GM19023 (cell line): ENCODE measurements around the gene FRMD1.

ENCODE experiments used
- ATAC-seq: cut with Tn5 transposase; IDR thresholded peaks from one replicate; pipeline ENCODE4 v1.9.1; 2021; ENCODE audit warnings: mild to moderate bottlenecking, moderate library complexity; ENCODE audit not compliant: unreplicated experiment

The FRMD1 gene

DNA sequence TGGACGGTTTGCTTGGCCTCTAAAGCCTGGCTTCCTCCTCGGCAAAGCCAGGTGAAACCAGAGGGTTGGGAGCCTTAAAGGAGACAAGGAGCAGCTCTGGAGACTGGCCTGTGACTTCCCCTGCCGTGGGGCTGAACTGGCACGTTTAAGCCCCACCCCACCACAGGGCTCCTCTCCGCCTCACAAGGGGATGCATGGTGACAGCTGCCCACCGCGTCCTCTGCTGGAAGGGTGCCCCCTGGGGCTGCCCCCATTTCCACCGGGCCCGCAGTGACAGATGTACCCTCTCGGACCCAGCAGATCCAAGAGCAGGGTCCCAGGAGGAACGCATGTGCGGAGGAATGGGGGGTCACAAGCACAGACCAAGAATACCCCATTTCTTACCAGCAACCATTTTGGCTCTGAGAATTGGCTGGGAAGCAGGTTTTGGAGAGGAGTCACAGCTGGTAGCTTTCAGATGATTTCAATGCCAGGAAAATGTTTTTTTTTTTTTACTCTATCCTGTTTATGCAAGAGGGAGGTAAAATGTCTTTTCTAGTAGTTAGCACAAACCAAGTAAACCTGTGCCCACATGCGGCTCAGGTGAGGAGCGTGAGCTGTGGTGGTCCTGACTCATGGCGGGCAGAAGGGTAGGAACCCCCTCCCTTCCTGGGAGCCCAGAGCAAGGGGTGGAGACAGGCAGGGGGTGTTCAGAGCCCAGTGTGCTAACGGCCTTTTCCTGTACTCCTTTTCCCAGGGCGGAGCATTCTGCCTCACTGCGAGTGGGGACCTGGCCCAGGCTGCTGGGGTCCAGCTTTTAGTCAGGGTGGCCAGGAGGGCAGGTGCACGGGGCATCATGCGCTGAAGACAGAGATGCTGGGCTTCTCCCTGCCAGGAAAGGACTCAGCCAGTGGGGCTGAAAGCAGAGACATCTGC lies 33.0 kb downstream of the FRMD1 start:
- ATAC-seq: no peak

DNA sequence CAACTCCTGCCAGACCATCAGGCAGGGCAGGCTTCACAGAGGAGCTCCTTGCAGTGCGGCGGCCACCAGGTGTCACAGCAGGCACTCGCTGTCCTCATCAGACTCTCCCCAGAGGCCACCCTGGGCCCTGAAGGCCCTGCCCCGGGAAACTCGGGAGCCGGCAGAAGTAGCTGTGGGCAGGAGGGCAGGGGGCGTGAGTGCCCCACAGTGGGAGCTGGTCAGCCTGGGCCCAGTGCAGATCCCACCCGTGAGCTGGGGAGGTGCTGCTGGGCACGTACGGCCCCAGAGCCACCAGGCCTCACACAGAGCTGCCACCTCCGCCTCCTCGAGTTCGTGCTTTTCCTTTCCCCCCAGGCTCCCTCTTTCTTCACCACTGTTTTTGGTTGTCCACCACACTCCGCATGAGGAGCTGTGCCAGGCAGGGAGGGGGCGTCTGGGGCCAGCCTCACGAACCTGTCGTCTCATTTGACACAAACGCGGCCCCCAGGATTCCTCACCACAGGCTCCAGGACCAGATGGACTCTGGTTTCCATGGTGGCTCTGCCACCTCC lies 33.8 kb downstream of the FRMD1 start:
- ATAC-seq: no peak

GRCh38 chr6:168044521-168045130 lies 34.4 kb downstream of the FRMD1 start:
- ATAC-seq: no peak

- ATAC-seq: no peak
Observed at GRCh38 chr6:168043848-168044415, 35.1 kb downstream of the FRMD1 start.

GRCh38 chr6:168043193-168043847 lies 35.7 kb downstream of the FRMD1 start:
- ATAC-seq: no peak

- ATAC-seq: no peak
Observed at GRCh38 chr6:168042426-168043192, 36.4 kb downstream of the FRMD1 start.

- no peak for ATAC-seq
Observed at GRCh38 chr6:168041928-168042327, 37.1 kb downstream of the FRMD1 start.

DNA sequence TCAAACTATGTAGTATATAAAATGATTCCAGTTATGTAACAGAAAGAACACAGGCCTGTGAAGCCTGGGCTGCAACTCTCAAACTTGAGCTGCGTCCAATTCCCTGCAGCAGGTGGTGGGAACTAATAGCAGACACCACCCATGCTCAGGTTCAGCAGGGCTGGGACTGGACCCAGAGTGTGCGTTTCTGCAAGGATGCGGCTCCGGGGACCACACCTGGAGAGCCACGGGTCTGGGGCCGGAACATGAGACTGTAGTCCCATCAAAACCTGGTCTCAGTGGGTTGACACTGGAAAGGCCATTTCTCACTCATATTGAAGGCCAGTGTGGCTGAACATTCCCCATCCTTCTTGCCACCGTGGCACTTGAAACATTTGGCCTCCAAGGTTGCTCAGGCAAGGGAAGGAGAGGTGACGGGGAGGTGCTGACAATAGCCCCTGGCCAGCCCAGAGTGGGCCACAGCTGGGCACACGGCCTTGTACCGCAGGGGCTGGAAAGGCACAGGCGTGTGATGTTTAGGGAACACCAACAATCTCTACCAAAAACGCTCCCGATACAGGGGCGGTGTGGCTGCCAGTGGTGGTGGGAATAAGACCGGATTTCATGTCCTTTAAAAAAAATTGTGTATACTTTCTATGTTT lies 38.0 kb downstream of the FRMD1 start:
- ATAC-seq: no peak

DNA sequence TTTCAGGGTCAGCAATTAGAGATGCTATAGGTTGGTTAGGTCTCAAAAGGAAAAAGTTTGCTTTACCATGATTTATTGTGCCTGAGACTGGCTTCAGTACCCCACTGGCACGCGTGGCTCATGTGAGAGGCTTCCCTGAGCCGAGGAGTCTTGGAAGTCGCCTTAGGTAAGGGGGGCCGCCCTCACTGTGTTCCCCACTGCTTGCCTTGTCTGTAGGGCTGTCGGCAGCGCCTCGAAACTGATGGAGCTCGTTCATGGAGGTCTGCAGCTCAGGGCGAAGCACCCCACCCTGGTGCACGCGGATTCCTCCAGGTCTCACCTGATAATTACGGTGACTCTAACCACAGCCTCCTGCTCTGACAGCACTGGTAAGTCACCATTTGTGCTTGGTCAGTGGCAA lies 39.2 kb downstream of the FRMD1 start:
- ATAC-seq: no peak

- ATAC-seq: no peak
Observed at GRCh38 chr6:168039301-168039700, 39.7 kb downstream of the FRMD1 start.

GRCh38 chr6:168038576-168039140 lies 40.4 kb downstream of the FRMD1 start:
- no peak for ATAC-seq

DNA sequence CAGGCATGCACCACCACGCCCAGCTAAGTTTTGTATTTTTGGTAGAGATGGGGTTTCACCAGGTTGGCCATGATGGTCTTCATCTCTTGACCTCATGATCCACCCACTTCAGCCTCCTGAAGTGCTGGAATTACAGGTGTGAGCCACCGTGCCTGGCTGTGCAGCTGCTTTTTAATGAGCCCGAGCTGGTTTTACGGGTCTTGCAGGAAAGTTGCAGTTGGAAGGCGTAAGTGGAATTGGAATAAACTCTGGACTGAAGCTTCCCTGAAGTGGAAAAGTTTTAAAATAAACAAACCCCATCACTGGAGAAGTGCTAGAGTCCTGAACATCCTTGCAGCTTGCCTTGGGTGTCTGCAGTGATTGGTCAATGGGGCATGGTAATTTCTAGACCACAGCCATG lies 41.2 kb downstream of the FRMD1 start:
- no peak for ATAC-seq

DNA sequence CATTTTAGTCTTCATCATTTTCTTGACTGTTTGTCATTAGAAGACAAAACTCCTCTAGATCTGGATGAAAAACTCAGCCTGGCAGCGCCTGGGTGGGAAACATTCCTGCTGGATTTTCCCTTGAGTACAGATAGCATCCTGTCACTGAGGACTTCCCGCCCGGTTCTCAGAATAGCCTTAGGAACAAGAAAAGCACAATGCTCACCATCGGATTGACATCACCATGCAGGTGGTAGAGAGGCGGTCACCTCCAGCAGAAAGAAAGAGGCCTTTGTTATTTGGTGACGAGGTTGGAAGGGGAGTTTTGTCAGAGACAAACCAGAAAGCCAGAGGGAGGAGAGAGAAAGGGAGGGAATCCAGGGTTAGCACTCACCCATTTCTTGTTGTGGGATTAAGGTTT lies 41.8 kb downstream of the FRMD1 start:
- ATAC-seq: no peak

DNA sequence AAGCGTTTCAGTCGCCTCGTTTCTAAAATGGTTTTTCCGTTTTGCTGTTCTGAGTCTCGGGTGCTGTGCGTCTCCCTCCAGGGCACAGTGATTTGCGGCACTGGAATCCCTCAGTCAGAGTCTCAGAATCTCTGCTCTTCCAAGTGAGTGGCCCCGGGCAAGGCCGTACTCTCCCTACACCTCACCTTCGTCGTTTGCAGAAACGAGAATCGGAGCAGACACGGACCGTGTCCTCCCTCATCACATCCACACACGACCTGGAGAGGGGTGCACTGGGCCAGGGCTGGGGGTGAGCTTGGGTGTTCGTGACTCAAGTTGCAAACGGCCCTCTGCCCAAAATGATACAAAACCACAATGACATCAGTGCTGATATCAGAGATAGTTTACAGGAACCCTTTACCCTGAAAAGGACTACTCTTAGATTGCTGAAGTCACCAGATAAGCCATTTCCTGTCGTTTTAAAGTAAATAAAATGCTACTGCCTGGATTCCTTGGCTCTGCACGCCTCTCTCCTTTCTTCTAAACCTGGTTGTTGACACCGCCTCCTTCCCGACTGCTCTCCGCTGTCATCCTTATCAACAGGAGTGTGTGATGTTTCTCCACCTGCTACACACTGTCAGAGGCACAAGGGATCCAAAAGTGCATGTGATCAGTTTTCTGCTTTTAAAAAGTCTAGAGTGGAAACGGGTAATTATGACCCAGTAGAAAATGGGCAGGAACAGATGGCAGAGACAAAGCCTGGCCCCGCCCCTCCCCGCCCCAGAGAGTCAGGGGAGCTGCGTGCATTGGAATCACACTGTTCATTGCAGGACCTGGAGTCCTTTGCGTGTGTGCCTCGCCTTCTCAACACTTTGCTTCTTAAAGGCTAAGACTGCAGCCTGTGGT lies 43.1 kb downstream of the FRMD1 start:
- no peak for ATAC-seq

- no peak for ATAC-seq
Observed at GRCh38 chr6:168035098-168035660, 43.8 kb downstream of the FRMD1 start.

DNA sequence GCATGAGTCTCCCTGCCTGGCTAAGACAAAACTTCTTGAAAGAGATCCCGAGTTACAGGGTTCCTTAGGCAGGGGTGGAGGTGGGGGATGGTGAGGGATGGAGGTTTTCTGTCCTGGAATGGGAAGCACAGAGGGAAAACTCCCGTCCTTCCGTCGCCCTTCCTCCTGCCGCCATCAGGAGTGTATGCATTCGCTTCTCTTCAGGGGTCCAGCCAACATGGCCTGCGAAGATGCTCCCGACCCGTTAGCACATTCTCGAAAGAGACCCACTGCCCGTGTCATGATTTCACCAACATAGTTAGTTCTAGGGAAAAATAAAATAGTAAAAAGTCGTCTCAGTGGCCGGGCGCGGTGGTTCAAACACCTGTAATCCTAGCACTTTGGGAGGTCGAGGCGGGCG lies 44.5 kb downstream of the FRMD1 start:
- ATAC-seq: no peak

- no peak for ATAC-seq
Observed at GRCh38 chr6:168033791-168034190, 45.2 kb downstream of the FRMD1 start.

- no peak for ATAC-seq
Observed at GRCh38 chr6:168032005-168032760, 46.8 kb downstream of the FRMD1 start.
